Dendritic cell treated with granulocyte-macrophage colony-stimulating factor and Interleukin-4, amounts not matched to agents 40 ng/mL and 50 ng/mL, for 4 days (primary cell): ENCODE data around the gene BICDL1.

Experiments used
- H3K27ac Mint-ChIP-seq: one replicate; pipeline ENCODE4 v1.8.0; 2022; ENCODE audit warnings: mild to moderate bottlenecking, mixed read lengths
- H3K27me3 Mint-ChIP-seq: one replicate; pipeline ENCODE4 v1.8.0; 2022; ENCODE audit warnings: mild to moderate bottlenecking, mixed read lengths
- H3K36me3 Mint-ChIP-seq: one replicate; pipeline ENCODE4 v1.8.0; 2022; ENCODE audit warnings: low read depth, mixed read lengths
- H3K4me1 Mint-ChIP-seq: one replicate; pipeline ENCODE4 v1.8.0; 2022; ENCODE audit warnings: low read depth, mixed read lengths
- H3K4me3 Mint-ChIP-seq: one replicate; pipeline ENCODE4 v1.8.0; 2022; ENCODE audit warnings: mild to moderate bottlenecking, moderate library complexity, mixed read lengths
- H3K9me3 Mint-ChIP-seq: one replicate; pipeline ENCODE4 v1.8.0; 2022; ENCODE audit warnings: mixed read lengths
- intact Hi-C: fragments of 100-400 bp; cut with micrococcal nuclease; formaldehyde crosslinking; loops from one replicate; pipeline ENCODE4 v1.15.0; 2022

Gene BICDL1

DNA sequence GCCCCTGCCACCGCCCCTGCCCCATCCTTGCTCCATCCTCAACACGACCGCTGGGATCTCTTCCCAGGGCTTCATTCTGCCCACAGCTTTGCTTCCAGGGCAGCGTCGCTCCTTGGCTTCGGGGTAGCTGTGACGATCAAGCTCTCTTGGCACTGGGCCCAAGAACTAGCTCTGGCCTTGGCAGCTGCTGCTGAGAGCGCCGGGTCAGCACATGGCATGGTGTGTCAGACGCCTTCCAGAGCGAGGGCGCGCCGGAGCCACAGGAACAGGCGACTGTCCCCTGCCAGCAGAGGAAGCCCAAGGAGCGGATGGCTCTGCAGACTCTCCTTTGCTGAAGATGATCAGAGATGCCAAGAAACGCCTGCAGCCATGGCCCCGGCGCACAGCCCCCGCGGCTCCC, 111.6 kb downstream of the BICDL1 start:
- Mint-ChIP-seq H3K27me3 (no peaks in the 10 kb centered on the region), H3K36me3 (peaks cover 100% of the 10 kb centered on the region), H3K4me3 (no peak overlapping the region), H3K9me3 (no peaks in the 10 kb centered on the region), H3K4me1 (peaks cover 86% of the 10 kb centered on the region), H3K27ac (peak overlapping the region; percentile 82)
- intact Hi-C loops = no loop called here

DNA sequence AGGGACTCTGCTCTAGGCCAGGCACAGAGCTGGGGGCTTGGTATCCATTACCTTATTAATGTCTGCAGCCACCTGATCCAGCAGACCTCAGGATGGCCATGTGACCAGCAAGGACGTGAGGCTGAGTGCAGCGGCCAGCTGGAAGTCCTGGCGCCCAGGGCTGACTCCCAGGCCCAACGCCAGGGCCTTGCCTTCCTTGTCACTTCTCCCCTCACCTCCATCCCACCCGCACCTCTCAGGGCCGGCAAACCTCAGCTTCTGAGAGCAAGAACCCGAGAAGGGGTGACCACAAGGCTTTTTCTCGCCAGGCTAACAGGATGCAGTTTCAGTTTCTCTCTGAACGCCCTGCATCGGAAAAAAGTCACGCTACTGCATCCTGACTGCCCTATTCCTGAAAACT, 112.1 kb downstream of the BICDL1 start:
- H3K27me3 Mint-ChIP-seq = no peaks in the 10 kb centered on the region
- no peaks in the 10 kb centered on the region for H3K9me3 Mint-ChIP-seq
- H3K4me3 Mint-ChIP-seq = peak overlapping the region; percentile 55
- H3K27ac Mint-ChIP-seq = peak overlapping the region; percentile 82
- peaks cover 100% of the 10 kb centered on the region for H3K36me3 Mint-ChIP-seq
- peaks cover 92% of the 10 kb centered on the region for H3K4me1 Mint-ChIP-seq
- intact Hi-C loops = no loop called here

DNA sequence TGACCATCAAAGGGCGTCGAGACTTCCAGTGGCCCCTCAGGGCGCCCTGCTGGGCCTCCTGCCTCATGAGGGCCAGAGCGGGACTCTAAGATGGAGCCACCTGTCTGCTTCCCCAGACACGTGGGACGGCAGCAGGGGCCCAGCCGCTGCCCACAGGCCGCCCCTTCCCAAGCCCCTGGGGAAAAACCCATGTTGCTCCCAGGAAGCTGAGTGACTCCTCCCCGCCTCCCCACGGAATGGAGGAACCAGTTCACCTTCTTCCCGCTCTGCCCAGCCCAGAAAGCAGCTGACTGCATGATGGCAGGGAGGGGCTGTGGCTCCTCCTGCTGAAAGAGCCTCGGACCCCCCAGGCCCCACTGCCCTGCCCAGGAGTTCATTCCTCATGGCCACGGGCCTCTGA, 112.6 kb downstream of the BICDL1 start:
- Mint-ChIP-seq H3K4me3 (peak overlapping the region; percentile 55), H3K4me1 (peaks cover 95% of the 10 kb centered on the region), H3K27ac (peak overlapping the region; percentile 82), H3K36me3 (peaks cover 100% of the 10 kb centered on the region), H3K9me3 (no peaks in the 10 kb centered on the region), H3K27me3 (no peaks in the 10 kb centered on the region)
- intact Hi-C loops = no loop called here

DNA sequence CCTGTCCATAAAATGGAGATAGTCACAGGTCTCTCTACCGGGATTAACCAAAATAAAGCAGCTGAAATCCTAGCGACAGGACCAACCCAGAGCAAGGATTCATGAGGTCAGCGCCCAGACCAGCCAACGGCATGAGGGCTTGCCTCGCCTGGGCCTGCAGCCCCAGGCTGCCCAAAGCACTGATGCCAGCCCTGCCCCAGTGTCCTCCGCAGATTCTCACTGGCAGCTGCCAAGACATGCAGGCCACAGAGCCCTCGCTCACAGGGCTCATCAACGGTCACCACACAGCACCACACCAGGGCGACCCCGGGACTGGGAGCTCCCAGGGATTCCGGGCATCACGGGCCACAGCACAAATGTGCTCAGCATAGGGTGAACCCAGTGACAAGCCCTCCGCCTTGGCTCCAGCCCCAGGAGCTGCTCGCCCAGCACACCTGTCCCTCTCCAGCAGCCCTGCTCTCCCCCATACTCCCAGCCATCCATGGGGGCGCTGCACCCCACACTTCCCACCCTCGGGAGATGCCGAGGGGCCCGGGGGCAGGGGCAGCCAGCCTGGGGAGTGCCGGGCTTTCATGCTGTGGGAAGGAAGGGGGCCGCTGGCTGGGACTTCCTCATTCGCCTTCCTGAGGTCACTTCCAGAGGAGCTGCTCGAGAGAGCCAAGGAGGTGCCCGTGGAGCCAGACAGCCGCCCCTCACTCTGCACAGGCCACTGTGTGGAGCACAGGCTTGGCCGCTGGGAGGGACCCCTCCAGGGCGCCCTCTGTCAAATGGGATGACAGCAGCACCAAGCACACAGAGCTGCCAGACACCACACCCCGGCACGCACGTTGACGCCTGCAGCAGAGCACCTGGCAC, 113.4 kb downstream of the BICDL1 start:
- H3K4me3 Mint-ChIP-seq = peak overlapping the region; percentile 40
- peaks cover 100% of the 10 kb centered on the region for H3K36me3 Mint-ChIP-seq
- no peaks in the 10 kb centered on the region for H3K9me3 Mint-ChIP-seq
- H3K27me3 Mint-ChIP-seq = no peaks in the 10 kb centered on the region
- peak overlapping the region; percentile 82 for H3K27ac Mint-ChIP-seq
- intact Hi-C loops = no loop called here
- H3K4me1 Mint-ChIP-seq = peaks cover 96% of the 10 kb centered on the region

DNA sequence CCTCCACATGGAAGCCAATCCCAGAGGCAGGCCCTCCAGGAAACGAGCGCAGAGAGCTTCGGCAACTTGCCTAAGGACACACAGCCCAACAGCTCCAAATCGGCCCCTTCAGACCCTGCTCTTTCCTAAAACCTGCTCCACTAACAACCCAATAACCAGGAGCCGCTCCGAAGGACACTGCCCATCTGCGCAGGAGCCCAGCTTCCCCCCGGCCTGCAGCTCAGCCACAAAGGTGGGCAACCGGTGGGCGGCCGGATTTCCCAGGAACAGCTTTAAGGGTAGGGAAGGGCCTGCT, 114.0 kb downstream of the BICDL1 start:
- Mint-ChIP-seq H3K27me3 (no peaks in the 10 kb centered on the region), H3K4me1 (peaks cover 94% of the 10 kb centered on the region), H3K36me3 (peaks cover 100% of the 10 kb centered on the region), H3K9me3 (no peaks in the 10 kb centered on the region), H3K27ac (peak overlapping the region; percentile 82), H3K4me3 (peak overlapping the region; percentile 40)
- intact Hi-C loops = no loop called here

DNA sequence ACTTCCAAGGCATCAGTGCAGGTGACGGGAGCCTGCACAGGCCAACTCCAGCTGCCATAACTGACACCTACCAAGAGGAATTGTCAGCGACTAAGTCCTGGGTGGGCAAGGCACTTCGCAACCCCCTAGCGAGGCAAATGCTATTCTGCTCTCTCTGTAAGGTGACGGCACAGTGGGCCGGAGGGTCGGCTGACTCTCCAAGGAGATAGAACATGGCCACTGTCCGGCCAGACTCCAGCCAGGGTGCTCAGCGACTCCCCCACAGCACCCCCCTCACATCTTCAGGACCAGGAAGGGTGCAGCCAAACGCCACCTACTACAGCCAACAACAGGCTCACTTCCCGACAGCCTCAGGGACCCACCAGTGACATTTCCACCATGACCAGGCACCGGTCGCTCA, 114.3 kb downstream of the BICDL1 start:
- H3K9me3 Mint-ChIP-seq = no peaks in the 10 kb centered on the region
- peak overlapping the region; percentile 82 for H3K27ac Mint-ChIP-seq
- intact Hi-C loops = no loop called here
- H3K36me3 Mint-ChIP-seq = peaks cover 100% of the 10 kb centered on the region
- H3K4me1 Mint-ChIP-seq = peaks cover 94% of the 10 kb centered on the region
- no peaks in the 10 kb centered on the region for H3K27me3 Mint-ChIP-seq
- no peak overlapping the region for H3K4me3 Mint-ChIP-seq

DNA sequence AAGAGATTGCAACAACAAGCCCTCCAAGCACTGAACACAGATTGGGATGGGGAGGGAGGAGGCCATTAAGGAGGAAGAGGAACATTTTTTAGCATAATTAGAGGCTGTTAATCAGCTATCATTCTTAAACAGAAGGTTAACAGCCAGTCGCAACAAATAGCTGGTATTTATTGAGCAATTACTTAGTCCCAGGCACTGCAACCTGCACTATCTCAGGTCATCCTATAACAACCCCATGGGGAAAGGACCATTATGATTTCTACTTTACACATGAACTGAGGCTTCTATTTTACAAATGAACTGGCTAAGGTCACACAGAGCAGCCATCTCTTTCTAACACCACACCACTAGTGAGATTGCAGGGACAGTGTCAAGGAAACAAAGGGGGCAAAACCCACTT, 117.1 kb downstream of the BICDL1 start:
- intact Hi-C loops = no loop called here
- peak overlapping the region; percentile 72 for H3K27ac Mint-ChIP-seq
- peaks cover 92% of the 10 kb centered on the region for H3K4me1 Mint-ChIP-seq
- no peaks in the 10 kb centered on the region for H3K27me3 Mint-ChIP-seq
- no peak overlapping the region for H3K4me3 Mint-ChIP-seq
- peaks cover 87% of the 10 kb centered on the region for H3K36me3 Mint-ChIP-seq
- no peaks in the 10 kb centered on the region for H3K9me3 Mint-ChIP-seq

DNA sequence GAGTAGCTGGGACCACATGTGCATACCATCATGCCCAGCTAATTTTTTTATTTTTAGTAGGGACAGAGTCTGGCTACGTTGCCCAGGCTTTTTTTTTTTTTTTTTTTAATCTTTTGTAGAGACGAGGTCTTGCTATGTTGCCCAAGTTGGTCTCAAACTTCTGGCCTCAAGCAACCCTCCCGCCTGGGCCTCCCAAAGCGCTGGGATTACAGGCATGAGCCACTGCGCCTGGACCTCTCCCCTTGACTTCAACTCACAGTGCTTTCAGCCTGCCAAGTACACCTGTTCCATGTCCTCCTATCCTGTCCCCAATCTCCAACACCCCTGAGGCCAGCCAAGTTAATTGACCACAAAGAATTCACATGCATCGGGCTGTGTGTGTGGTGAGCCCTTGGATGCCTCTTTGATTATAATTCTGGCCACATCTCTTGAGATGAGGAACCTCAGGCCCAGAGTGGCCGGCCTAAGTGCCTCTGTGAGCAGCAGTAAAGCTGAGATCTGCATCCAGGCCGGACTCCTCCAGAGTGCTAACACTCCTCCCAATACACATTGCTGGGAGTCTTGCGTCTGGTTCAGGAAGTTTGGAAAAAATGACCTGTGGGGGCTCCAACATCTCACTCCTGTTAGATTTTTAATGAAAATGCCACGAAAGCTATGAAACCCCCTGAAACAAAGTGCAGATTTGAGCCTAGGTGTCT, 120.7 kb downstream of the BICDL1 start:
- H3K27ac Mint-ChIP-seq = peak overlapping the region; percentile 90
- H3K4me1 Mint-ChIP-seq = peaks cover 89% of the 10 kb centered on the region
- peaks cover 84% of the 10 kb centered on the region for H3K36me3 Mint-ChIP-seq
- peak overlapping the region; percentile 37 for H3K4me3 Mint-ChIP-seq
- no peaks in the 10 kb centered on the region for H3K9me3 Mint-ChIP-seq
- no peaks in the 10 kb centered on the region for H3K27me3 Mint-ChIP-seq
- intact Hi-C loops = loop anchor here (2.0 kb wide), 2 partner anchors 17 to 23 kb away; no protein-coding TSS in a partner anchor

DNA sequence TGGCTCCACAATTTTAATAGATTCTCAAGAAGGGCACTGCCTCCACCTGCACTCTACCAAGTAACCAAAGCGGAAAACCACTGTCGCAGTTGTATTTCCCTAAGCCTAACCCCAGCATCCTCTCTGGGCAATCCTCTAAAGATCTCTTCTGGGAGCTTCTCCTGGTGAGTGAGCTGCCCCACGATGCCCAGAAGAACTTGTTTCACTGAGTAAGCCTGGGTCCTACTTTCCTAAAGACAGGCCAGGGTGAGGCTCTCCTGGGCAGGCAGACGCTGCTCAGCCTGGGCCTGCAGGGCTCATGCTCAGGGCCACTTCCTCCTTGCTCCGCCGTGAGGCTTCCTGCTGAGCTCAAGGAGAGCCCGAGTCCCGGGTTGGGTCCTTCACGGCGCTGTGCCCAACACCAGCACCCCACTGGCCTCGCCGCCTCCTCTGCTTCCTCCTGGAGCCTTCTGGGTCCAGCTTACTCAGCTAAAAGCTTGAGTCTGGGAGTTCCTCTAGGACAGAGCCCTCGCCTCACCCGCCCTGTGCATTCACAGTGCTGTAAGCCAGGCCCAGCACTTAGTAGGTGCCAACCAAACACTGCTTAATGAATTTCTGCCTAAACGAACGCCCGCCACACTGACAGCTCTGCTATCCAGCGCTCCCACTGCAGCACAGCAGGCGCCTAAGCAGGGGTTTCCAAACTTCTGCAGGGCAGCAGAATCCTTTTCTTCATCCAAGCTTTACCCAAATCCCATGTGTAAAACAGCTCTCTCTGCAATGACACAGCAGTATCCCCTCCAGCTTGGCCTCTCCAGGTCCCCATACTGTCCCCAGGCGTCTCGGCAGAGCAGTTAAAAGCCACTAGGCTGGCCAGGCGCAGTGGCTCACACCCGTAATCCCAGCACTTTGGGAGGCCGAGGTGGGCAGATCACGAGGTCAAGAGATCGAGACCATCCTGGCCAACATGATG, 121.8 kb downstream of the BICDL1 start:
- intact Hi-C loops = loop anchor here (2.0 kb wide), 2 partner anchors 16 to 24 kb away; no protein-coding TSS in a partner anchor
- Mint-ChIP-seq H3K4me3 (peak overlapping the region; percentile 69), H3K36me3 (peaks cover 84% of the 10 kb centered on the region), H3K27ac (peak overlapping the region; percentile 90), H3K4me1 (peaks cover 87% of the 10 kb centered on the region), H3K9me3 (no peaks in the 10 kb centered on the region), H3K27me3 (no peaks in the 10 kb centered on the region)

DNA sequence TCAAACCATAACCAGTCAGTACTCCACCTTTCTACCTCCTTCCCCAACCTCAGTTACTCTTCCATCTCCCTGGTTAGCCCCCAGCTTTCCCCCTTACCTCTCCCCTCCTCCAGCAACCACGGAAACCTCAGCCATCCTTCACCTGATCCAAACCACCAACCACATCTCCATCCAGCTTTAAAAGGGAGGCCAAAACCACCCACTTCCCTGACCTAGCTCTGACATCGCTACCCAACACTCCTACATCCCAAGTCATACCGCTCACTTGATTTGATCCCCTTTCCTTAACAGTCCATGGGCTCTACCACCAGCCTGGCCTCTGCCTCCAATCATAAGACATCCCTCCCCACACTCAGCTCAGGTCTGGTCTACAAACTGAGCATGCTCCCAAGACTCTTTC, 126.0 kb downstream of the BICDL1 start:
- intact Hi-C loops = no loop called here
- Mint-ChIP-seq H3K27ac (peak overlapping the region; percentile 83), H3K4me1 (peaks cover 85% of the 10 kb centered on the region), H3K9me3 (no peaks in the 10 kb centered on the region), H3K36me3 (peaks cover 69% of the 10 kb centered on the region), H3K27me3 (no peaks in the 10 kb centered on the region), H3K4me3 (peak overlapping the region; percentile 99)

DNA sequence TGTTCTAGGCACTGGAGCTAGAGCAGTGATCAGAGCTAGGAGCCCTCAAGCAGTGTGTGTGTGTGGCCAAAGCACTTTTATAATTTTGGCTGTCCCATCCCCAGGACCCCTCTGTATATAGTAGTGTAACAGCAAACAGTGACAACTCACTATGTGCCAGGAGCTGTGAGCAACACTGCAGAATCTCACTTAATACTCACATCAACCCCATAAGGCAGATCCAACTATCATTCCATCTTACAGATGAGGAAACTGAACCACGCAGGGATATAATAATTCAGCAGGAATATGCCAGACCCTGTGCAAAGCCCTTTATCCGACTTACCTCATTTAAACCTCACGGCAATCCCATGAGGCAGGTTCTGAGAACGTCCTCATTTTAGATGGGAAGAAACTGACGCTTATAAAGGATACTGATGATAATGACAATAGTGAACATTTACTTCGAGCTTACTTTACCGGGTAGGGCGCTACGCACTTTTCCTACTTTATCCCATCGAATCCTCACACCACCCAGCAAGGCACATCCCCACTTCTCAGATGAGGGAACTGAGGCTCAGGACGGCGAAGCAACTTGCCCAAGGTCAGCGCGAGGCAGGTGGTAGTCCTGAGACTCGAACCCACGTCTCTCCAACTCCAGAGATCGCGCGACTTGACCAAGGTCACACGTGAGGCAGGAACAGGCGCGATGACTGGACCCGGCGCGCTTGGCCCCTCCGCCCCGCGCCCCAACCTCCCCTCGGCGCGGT, 126.8 kb downstream of the BICDL1 start:
- H3K4me3 Mint-ChIP-seq = peak overlapping the region; percentile 99
- H3K36me3 Mint-ChIP-seq = peaks cover 69% of the 10 kb centered on the region
- intact Hi-C loops = no loop called here
- H3K27ac Mint-ChIP-seq = peak overlapping the region; percentile 83
- H3K9me3 Mint-ChIP-seq = no peaks in the 10 kb centered on the region
- H3K4me1 Mint-ChIP-seq = peaks cover 82% of the 10 kb centered on the region
- H3K27me3 Mint-ChIP-seq = no peaks in the 10 kb centered on the region

DNA sequence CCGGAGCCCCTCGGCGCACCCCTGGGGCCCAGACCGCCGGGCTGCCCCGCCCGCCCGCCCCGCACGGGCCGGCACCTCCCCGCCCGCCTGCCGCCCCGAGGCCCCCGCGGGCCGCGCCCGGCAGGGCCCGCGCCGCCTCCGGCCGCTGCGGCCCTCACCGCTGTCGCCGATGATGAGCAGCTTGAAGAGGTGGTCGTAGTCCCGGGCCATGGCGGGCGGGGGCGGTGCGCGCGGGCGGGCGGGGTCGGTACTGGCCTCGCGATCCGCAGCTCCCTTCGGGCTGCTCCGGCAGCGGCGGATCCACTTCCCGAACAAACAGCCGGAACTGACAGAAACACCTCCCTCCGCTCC, 127.4 kb downstream of the BICDL1 start, which contains the start of gene RAB35:
TSS of gene RAB35 (minus strand) at position 313 of the 351 bp plus-strand sequence. CDS start at position 210, 103 bp downstream.
- H3K27me3 Mint-ChIP-seq = no peaks in the 10 kb centered on the region
- peaks cover 82% of the 10 kb centered on the region for H3K4me1 Mint-ChIP-seq
- H3K27ac Mint-ChIP-seq = peak within 1 kb of the TSS; percentile 83
- peak within 1 kb of the TSS; percentile 99 for H3K4me3 Mint-ChIP-seq
- intact Hi-C loops = no loop called here
- no peaks in the 10 kb centered on the region for H3K9me3 Mint-ChIP-seq
- H3K36me3 Mint-ChIP-seq = peaks cover 68% of the 10 kb centered on the region
